HT1080 (cell line): ENCODE data around the gene B3GNT4. TPM values are rescaled to one million over a fixed set of nuclear protein-coding genes. Genes with fewer than 3 reads are reported as not detected.

Source experiments
- small RNA-seq: library from RNA; depleted of rRNA; stranded (forward); fragments of <200 nt; gene quantifications from one replicate; pipeline ENCODE3, GENCODE V24; 2014
- total RNA-seq: library from RNA; depleted of rRNA; stranded (reverse); fragments of >200 nt; shearing (Covaris generic); gene quantifications from 2 replicates; pipeline ENCODE4 v1.2.3, GENCODE V29; 2014; rRNA removed

Gene B3GNT4
- total RNA-seq, 1 experiment from 2014 or later, result 0.51 TPM

Small RNA genes within 50 kb of the gene (small RNA-seq; reads per million reads assigned to genes)
- 0.52 reads per million, percentile 56 among the genes with 10 or more reads in this experiment for gene DIABLO

Other genes starting within 250 kb of the B3GNT4 start
- gene BCL7A, start 181.8 kb upstream of the B3GNT4 start, total RNA-seq, result 7.2 and 10.3 TPM in 2 replicates
- 7.8 and 10.9 TPM in 2 replicates for gene MLXIP, start 125.0 kb upstream of the B3GNT4 start, total RNA-seq
- gene IL31, start 29.5 kb upstream of the B3GNT4 start, total RNA-seq, result not detected in 2 replicates
- gene LRRC43, start 20.6 kb upstream of the B3GNT4 start, total RNA-seq, result not detected in 2 replicates
- gene DIABLO, start 22.3 kb downstream of the B3GNT4 start, total RNA-seq, result 58.9 and 65.9 TPM in 2 replicates
- gene VPS33A, start 62.8 kb downstream of the B3GNT4 start, total RNA-seq, result 22.4 and 23.1 TPM in 2 replicates
- gene CLIP1, start 219.0 kb downstream of the B3GNT4 start, total RNA-seq, result 24.1 and 26.6 TPM in 2 replicates